HCT116 (cell line): ENCODE data around the gene KRT222. TPM values are rescaled to one million over a fixed set of nuclear protein-coding genes. Genes with fewer than 3 reads are reported as not detected.

Source experiments
- ATAC-seq: fragments of 200-7000 bp; cut with Tn5 transposase; 2 replicates; pipeline ENCODE4 v1.9.1; 2020; ENCODE audit warnings: mild to moderate bottlenecking, moderate library complexity
- BruUV-seq: library from RNA; stranded (reverse); fragments of 400-500 nt; replicated peaks from 2 replicates; lab custom pipeline; 2021; lab: Mats Ljungman, UMichigan
- CTCF ChIA-PET: fragments of 300-600 bp; sonication (Branson Sonifier 250); formaldehyde crosslinking; loops from one replicate; lab custom pipeline; 2021; ENCODE audit warnings: antibody characterized with exemption; lab: Charles Lee
- POLR2A ChIA-PET: fragments of 300-600, 350-600 bp; sonication (Branson Sonifier 250); formaldehyde crosslinking; loops from one replicate; lab custom pipeline; 2021; ENCODE audit warnings: antibody characterized with exemption; lab: Charles Lee
- RAD21 ChIA-PET, 2 experiments: fragments of 300-600 bp; sonication (Branson Sonifier 250); formaldehyde crosslinking; loops; one replicate each; lab custom pipeline; 2023; ENCODE audit warnings: low total read pairs in 2 of 2; ENCODE audit not compliant: uncharacterized antibody in 2 of 2, unreplicated experiment in 2 of 2, low non-redundant PET in 1 of 2; lab: Charles Lee
- DNase-seq: peaks from one replicate; pipeline ENCODE4 v3.0.0-alpha.2; 2010; ENCODE audit warnings: low read depth, low spot score
- H2AFZ ChIP-seq: fragments of 200-600 bp; shearing (Covaris generic), sonication (generic); 2 replicates; pipeline ENCODE4 v1.6.1; 2017; ENCODE audit warnings: low read depth, mixed run types, mixed read lengths, antibody characterized with exemption, low read length; ENCODE audit not compliant: poor library complexity, severe bottlenecking
- H3K27ac ChIP-seq: 2 replicates; pipeline ENCODE4 v1.5.1; 2012; ENCODE audit warnings: low read depth, low read length
- H3K27me3 ChIP-seq: fragments of 200-600 bp; sonication (generic); 2 replicates; pipeline ENCODE4 v1.6.1; 2016; ENCODE audit warnings: mixed run types, low read length, mixed read lengths; ENCODE audit not compliant: insufficient read depth
- H3K36me3 ChIP-seq, 2 experiments: fragments of 200-500 bp in 1 of 2; fragments of 200-600 bp in 1 of 2; sonication (Bioruptor generic) in 1 of 2; sonication (generic) in 1 of 2; 2 replicates each; pipeline versions ENCODE4 v1.5.1 to v1.6.1; 2014 to 2016; ENCODE audit warnings: low read length in 2 of 2, inconsistent platforms in 1 of 2, mixed read lengths in 1 of 2, mixed run types in 1 of 2; ENCODE audit not compliant: insufficient read depth in 2 of 2, control insufficient read depth in 1 of 2
- H3K4me1 ChIP-seq, 2 experiments: fragments of 200-600 bp in 1 of 2; sonication (generic) in 1 of 2; 2 replicates each; pipeline versions ENCODE4 v1.5.1 to v1.6.1; 2012 to 2017; ENCODE audit warnings: low read length in 2 of 2, inconsistent platforms in 1 of 2, mild to moderate bottlenecking in 1 of 2, mixed read lengths in 1 of 2, mixed run types in 1 of 2, moderate library complexity in 1 of 2; ENCODE audit not compliant: insufficient read depth in 2 of 2, control insufficient read depth in 1 of 2
- H3K4me2 ChIP-seq: fragments of 200-600 bp; sonication (generic); 2 replicates; pipeline ENCODE4 v1.6.1; 2017; ENCODE audit warnings: mixed run types, low read length, mixed read lengths
- H3K4me3 ChIP-seq, 2 experiments: fragments of 200-600 bp in 1 of 2; sonication (generic) in 1 of 2; replicated peaks in 1 of 2; 2 replicates each; pipeline ENCODE4 v1.5.1; 2011 to 2016; ENCODE audit warnings: low read length in 2 of 2, control low read depth in 1 of 2, low read depth in 1 of 2, mild to moderate bottlenecking in 1 of 2, mixed read lengths in 1 of 2, mixed run types in 1 of 2
- H3K79me2 ChIP-seq: fragments of 200-600 bp; sonication (generic); 2 replicates; pipeline ENCODE4 v1.6.1; 2017; ENCODE audit warnings: mild to moderate bottlenecking, mixed run types, low read length, moderate library complexity, mixed read lengths; ENCODE audit not compliant: insufficient read depth
- H3K9ac ChIP-seq: fragments of 200-600 bp; sonication (generic); 2 replicates; pipeline ENCODE4 v1.6.1; 2016; ENCODE audit warnings: low read length, mixed read lengths
- H3K9me2 ChIP-seq: fragments of 200-600 bp; sonication (generic), shearing (Covaris generic); 2 replicates; pipeline ENCODE4 v1.6.1; 2017; ENCODE audit warnings: mixed run types, mild to moderate bottlenecking, moderate library complexity; ENCODE audit not compliant: insufficient read depth
- H3K9me3 ChIP-seq, 2 experiments: fragments of 200-500 bp in 1 of 2; fragments of 200-600 bp in 1 of 2; sonication (Bioruptor generic) in 1 of 2; sonication (generic) in 1 of 2; 2 replicates each; pipeline ENCODE4 v1.6.1; 2014 to 2017; ENCODE audit warnings: low read length in 2 of 2, mixed read lengths in 2 of 2, inconsistent platforms in 1 of 2, low read depth in 1 of 2, mild to moderate bottlenecking in 1 of 2, mixed run types in 1 of 2, moderate library complexity in 1 of 2; ENCODE audit not compliant: control insufficient read depth in 1 of 2, insufficient read depth in 1 of 2
- H4K20me1 ChIP-seq: fragments of 200-600 bp; sonication (generic), shearing (Covaris generic); 2 replicates; pipeline ENCODE4 v1.6.1; 2017; ENCODE audit warnings: mixed run types, mild to moderate bottlenecking, moderate library complexity; ENCODE audit not compliant: insufficient read depth
- ATF3 ChIP-seq: IDR thresholded peaks from 2 replicates; pipeline ENCODE4 v1.6.1; 2012
- CBX3 ChIP-seq: IDR thresholded peaks from 2 replicates; pipeline ENCODE4 v1.6.1; 2012; ENCODE audit warnings: low read depth
- CEBPB ChIP-seq: IDR thresholded peaks from 2 replicates; pipeline ENCODE4 v1.6.1; 2012; ENCODE audit warnings: low read depth
- CTCF ChIP-seq, 3 experiments: fragments of 200-600 bp in 1 of 3; sonication (generic) in 1 of 3; IDR thresholded peaks in 2 of 3; conservative IDR thresholded peaks in 1 of 3; 2 replicates each; pipeline ENCODE4 v1.5.1; 2012 to 2017; ENCODE audit warnings: low read depth in 2 of 3, low read length in 2 of 3, antibody characterized with exemption in 1 of 3, borderline replicate concordance in 1 of 3, control low read depth in 1 of 3, mild to moderate bottlenecking in 1 of 3, mixed read lengths in 1 of 3, mixed run types in 1 of 3, moderate library complexity in 1 of 3; ENCODE audit not compliant: insufficient read depth in 1 of 3
- ELF1 ChIP-seq: IDR thresholded peaks from 2 replicates; pipeline ENCODE4 v1.6.1; 2012; ENCODE audit warnings: low read depth, borderline replicate concordance
- EZH2phosphoT487 ChIP-seq: fragments of 200-600 bp; IDR thresholded peaks from 2 replicates; pipeline ENCODE4 v1.6.1; 2018; ENCODE audit warnings: antibody characterized with exemption, borderline replicate concordance
- FOSL1 ChIP-seq: IDR thresholded peaks from 2 replicates; pipeline ENCODE4 v1.6.1; 2012; ENCODE audit warnings: low read depth
- MAX ChIP-seq: IDR thresholded peaks from 2 replicates; pipeline ENCODE4 v1.6.1; 2012
- POLR2A ChIP-seq: IDR thresholded peaks from 2 replicates; pipeline ENCODE4 v1.7.0; 2011; ENCODE audit warnings: borderline replicate concordance; ENCODE audit not compliant: insufficient read depth, insufficient read length; ENCODE audit errors: extremely low read depth
- POLR2AphosphoS5 ChIP-seq: IDR thresholded peaks from 2 replicates; pipeline ENCODE4 v1.6.1; 2011; ENCODE audit warnings: mild to moderate bottlenecking, low read depth, low read length, moderate library complexity
- SIN3A ChIP-seq: IDR thresholded peaks from 2 replicates; pipeline ENCODE4 v1.6.1; 2012; ENCODE audit warnings: low read depth
- SP1 ChIP-seq: IDR thresholded peaks from 2 replicates; pipeline ENCODE4 v1.6.1; 2012; ENCODE audit warnings: low read depth
- SRF ChIP-seq: IDR thresholded peaks from 2 replicates; pipeline ENCODE4 v1.6.1; 2012; ENCODE audit warnings: low read depth
- TCF7L2 ChIP-seq: IDR thresholded peaks from 2 replicates; pipeline ENCODE4 v1.7.0; 2011; ENCODE audit warnings: borderline replicate concordance, inconsistent platforms; ENCODE audit not compliant: insufficient read depth, insufficient read length; ENCODE audit errors: extremely low read depth
- ZBTB33 ChIP-seq: IDR thresholded peaks from 2 replicates; pipeline ENCODE4 v1.6.1; 2011; ENCODE audit warnings: mild to moderate bottlenecking, low read length, moderate library complexity; ENCODE audit not compliant: insufficient replicate concordance; ENCODE audit errors: extremely low read depth
- ZNF274 ChIP-seq: fragments of 200-500 bp; sonication (Bioruptor generic); IDR thresholded peaks from 2 replicates; pipeline ENCODE4 v1.6.1; 2014; ENCODE audit warnings: mild to moderate bottlenecking, low read depth, low read length, inconsistent platforms
- intact Hi-C: fragments of 100-400 bp; cut with micrococcal nuclease; formaldehyde crosslinking; loops from 2 replicates; pipeline ENCODE4 v1.10.0; 2022
- total RNA-seq: library from RNA; stranded (reverse); gene quantifications from one replicate; pipeline ENCODE4 v1.2.1, GENCODE V29; 2021; ENCODE audit not compliant: unreplicated experiment

KRT222 gene
- total RNA-seq, 1 experiment from 2014 or later: 5.0 TPM

GRCh38 chr17:40699371-40699770 lies 34.4 kb upstream of the KRT222 start:
- H3K79me2 ChIP-seq: no peaks in the 10 kb centered on the region
- TF ChIP-seq ELF1: no peak
- no peak for TF ChIP-seq CTCF (IDR thresholded peaks at IDR 0.05 in 2 of 3, conservative IDR thresholded peaks at IDR 0.05 in 1 of 3; ENCODE audit: borderline replicate concordance in 1 of 3, insufficient read depth in 1 of 3, low read depth in 2 of 3, low read length in 2 of 3)
- TF ChIP-seq ZNF274: no peak
- TF ChIP-seq SP1: no peak
- TF ChIP-seq EZH2phosphoT487: no peak
- no peak for TF ChIP-seq CEBPB
- no peak for TF ChIP-seq SIN3A
- TF ChIP-seq POLR2AphosphoS5: no peak
- TF ChIP-seq CBX3: no peak
- TF ChIP-seq TCF7L2: no peak
- TF ChIP-seq MAX: no peak
- no peak for TF ChIP-seq FOSL1
- TF ChIP-seq SRF: no peak
- no peak for TF ChIP-seq ZBTB33
- TF ChIP-seq ATF3: no peak
- TF ChIP-seq POLR2A: no peak
- no peaks in the 10 kb centered on the region for H3K4me1 ChIP-seq
- DNase-seq (no peak), ATAC-seq (no peak)
- H3K4me2 ChIP-seq: no peak overlapping the region
- H3K36me3 ChIP-seq: no peaks in the 10 kb centered on the region
- no peaks in the 10 kb centered on the region for H3K9me3 ChIP-seq
- H4K20me1 ChIP-seq: no peaks in the 10 kb centered on the region
- H3K27me3 ChIP-seq: no peaks in the 10 kb centered on the region
- no peak overlapping the region for H3K9ac ChIP-seq
- POLR2A ChIA-PET: no interaction called here
- RAD21 ChIA-PET: no interaction called here
- H2AFZ ChIP-seq: no peak overlapping the region
- no TSS peak for BruUV-seq
- H3K27ac ChIP-seq: no peak overlapping the region
- CTCF ChIA-PET: interaction anchor here (1.1 to 1.4 kb wide), 2 partner anchors 15 to 84 kb away, joined by 3 read pairs; no protein-coding TSS in a partner anchor
- intact Hi-C loops: no loop called here
- H3K9me2 ChIP-seq: no peaks in the 10 kb centered on the region
- no peak overlapping the region for H3K4me3 ChIP-seq
